H1 (cell line): ENCODE results near the gene SESN2. TPM values are rescaled to one million over a fixed set of nuclear protein-coding genes. Genes with fewer than 3 reads are reported as not detected.

Source experiments
- ATF2 ChIP-seq: IDR thresholded peaks from 2 replicates; pipeline ENCODE4 v1.6.1; 2012; ENCODE audit warnings: low read length, inconsistent platforms
- HDAC6 ChIP-seq: IDR thresholded peaks from one replicate; pipeline ENCODE4 v1.7.1; 2012; ENCODE audit warnings: low read depth, mild to moderate bottlenecking, inconsistent platforms, low read length, moderate library complexity
- RFX5 ChIP-seq: IDR thresholded peaks from 2 replicates; pipeline ENCODE4 v1.6.1; 2011; ENCODE audit warnings: low read depth, low read length, improper control_type of control experiment, borderline replicate concordance
- SAP30 ChIP-seq: fragments of 300-600 bp; sonication (generic); IDR thresholded peaks from 2 replicates; pipeline ENCODE4 v1.7.1; 2012; ENCODE audit warnings: low read length, moderate library complexity, mild to moderate bottlenecking, inconsistent platforms; ENCODE audit not compliant: insufficient read depth, insufficient replicate concordance
- SIX5 ChIP-seq: IDR thresholded peaks from 2 replicates; pipeline ENCODE4 v1.6.1; 2011; ENCODE audit warnings: mild to moderate bottlenecking, low read depth, low read length
- SP1 ChIP-seq: IDR thresholded peaks from 2 replicates; pipeline ENCODE4 v1.6.1; 2011; ENCODE audit warnings: low read depth, low read length
- SRF ChIP-seq: IDR thresholded peaks from 2 replicates; pipeline ENCODE4 v1.6.1; 2011; ENCODE audit warnings: mild to moderate bottlenecking, low read depth, low read length, moderate library complexity
- USF2 ChIP-seq: IDR thresholded peaks from 2 replicates; pipeline ENCODE4 v1.6.1; 2011; ENCODE audit warnings: low read length, improper control_type of control experiment
- polyA plus RNA-seq, 7 experiments: library from polyadenylated mRNA; depleted of rRNA in 3 of 7; stranded (reverse) in 5 of 7; unstranded in 2 of 7; fragments of >200 nt in 5 of 7; fragments of 200-250 nt in 2 of 7; gene quantifications; 1 replicate in 5 of 7; 2 replicates in 1 of 7; 4 replicates in 1 of 7; pipeline versions ENCODE4 v1.2.1 to v1.2.3, GENCODE V29; 2011 to 2013; ENCODE audit warnings: missing spikeins in 2 of 7, mixed read lengths in 2 of 7
- total RNA-seq: library from RNA; stranded (reverse); fragmentation: NEBNext Ultra II Directional; extraction: Animal tissue kit (Norgen Biotek cat#: 25700); gene quantifications from 2 replicates; pipeline ENCODE4 v1.2.1, GENCODE V29; 2021

Gene SESN2
- total and polyA plus RNA-seq, 2 of the 8 experiments (the other 6 are each of a cell fraction or from before 2014, with no cell fraction given): 25.1 to 33.0 TPM

GRCh38 chr1:28280501-28280900, 21.2 kb downstream of the SESN2 start (continued):
- TF ChIP-seq ATF2 (no peak), HDAC6 (no peak), USF2 (no peak), SRF (no peak), SP1 (no peak), SIX5 (no peak), RFX5 (no peak), SAP30 (no peak)
